ENCODE measurements around the gene LIG4. TPM values are rescaled to one million over a fixed set of nuclear protein-coding genes. Genes with fewer than 3 reads are reported as not detected.
A peak's percentile ranks its signal among the peaks of the same experiment; 100 is the strongest.

The LIG4 gene
- total RNA-seq, 1 donor from 2014 or later: 15.5 TPM

DNA sequence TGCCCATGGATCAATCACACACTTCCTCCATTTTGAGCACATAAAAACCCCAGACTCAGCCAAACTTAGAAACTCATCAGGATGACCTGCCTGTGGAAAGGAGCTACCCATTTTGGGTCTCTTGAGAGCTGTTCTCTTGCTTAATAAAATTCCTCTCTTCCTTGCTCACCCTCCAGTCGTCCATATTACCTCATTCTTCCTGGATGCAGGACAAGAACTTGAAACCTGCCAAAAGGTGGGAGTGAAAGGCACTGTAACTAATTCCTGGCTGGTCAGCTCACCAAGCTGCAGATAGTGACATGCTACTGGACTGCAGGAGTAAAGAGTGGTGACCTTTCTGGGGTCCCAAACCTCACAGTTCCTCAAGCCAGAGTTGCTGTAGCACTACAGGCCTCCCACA lies 20.2 kb downstream of the LIG4 start:
- DNase-seq (ENCODE audit: low read depth): peak; percentile 29
- H3K4me1 ChIP-seq (ENCODE audit: insufficient read depth, low read length): no peaks in the 10 kb centered on the region
- no peak overlapping the region for H2AFZ ChIP-seq (ENCODE audit: low read depth, low read length)
- no peak overlapping the region for H3K4me3 Mint-ChIP-seq (ENCODE audit: unreplicated experiment)
- no peaks in the 10 kb centered on the region for H3K79me2 ChIP-seq (ENCODE audit: insufficient read depth, low read length)
- no peak overlapping the region for H3K4me2 ChIP-seq (ENCODE audit: low read length)
- FAIRE-seq: no peak
- no peaks in the 10 kb centered on the region for H3K36me3 Mint-ChIP-seq (ENCODE audit: low read depth, unreplicated experiment)
- no peak overlapping the region for H3K4me3 ChIP-seq (ENCODE audit: insufficient read depth, low read depth, low read length)
- H3K27me3 ChIP-seq (ENCODE audit: insufficient read depth, low read length): no peaks in the 10 kb centered on the region
- H3K9me3 ChIP-seq (ENCODE audit: insufficient read depth, low read depth, low read length): peaks cover 5% of the 10 kb centered on the region
- H3K27ac ChIP-seq (ENCODE audit: low read depth, low read length): no peak overlapping the region
- H4K20me1 ChIP-seq (ENCODE audit: insufficient read depth, low read length): no peaks in the 10 kb centered on the region
- TF ChIP-seq EZH2 (IDR thresholded peaks at IDR 0.05; ENCODE audit: insufficient read depth, low read length): no peak
- TF ChIP-seq, protein P1, sequence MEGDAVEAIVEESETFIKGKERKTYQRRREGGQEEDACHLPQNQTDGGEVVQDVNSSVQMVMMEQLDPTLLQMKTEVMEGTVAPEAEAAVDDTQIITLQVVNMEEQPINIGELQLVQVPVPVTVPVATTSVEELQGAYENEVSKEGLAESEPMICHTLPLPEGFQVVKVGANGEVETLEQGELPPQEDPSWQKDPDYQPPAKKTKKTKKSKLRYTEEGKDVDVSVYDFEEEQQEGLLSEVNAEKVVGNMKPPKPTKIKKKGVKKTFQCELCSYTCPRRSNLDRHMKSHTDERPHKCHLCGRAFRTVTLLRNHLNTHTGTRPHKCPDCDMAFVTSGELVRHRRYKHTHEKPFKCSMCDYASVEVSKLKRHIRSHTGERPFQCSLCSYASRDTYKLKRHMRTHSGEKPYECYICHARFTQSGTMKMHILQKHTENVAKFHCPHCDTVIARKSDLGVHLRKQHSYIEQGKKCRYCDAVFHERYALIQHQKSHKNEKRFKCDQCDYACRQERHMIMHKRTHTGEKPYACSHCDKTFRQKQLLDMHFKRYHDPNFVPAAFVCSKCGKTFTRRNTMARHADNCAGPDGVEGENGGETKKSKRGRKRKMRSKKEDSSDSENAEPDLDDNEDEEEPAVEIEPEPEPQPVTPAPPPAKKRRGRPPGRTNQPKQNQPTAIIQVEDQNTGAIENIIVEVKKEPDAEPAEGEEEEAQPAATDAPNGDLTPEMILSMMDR (IDR thresholded peaks at IDR 0.05; ENCODE audit: insufficient read depth, low read depth, low read length): no peak
- no peak overlapping the region for H3K27ac Mint-ChIP-seq (ENCODE audit: unreplicated experiment)
- peaks cover 6% of the 10 kb centered on the region for H3K9me3 Mint-ChIP-seq (ENCODE audit: unreplicated experiment)
- no peaks in the 10 kb centered on the region for H3K36me3 ChIP-seq (ENCODE audit: insufficient read depth, low read length)
- no peak overlapping the region for H3K9ac ChIP-seq (ENCODE audit: low read length)
- H3K27me3 Mint-ChIP-seq (ENCODE audit: low read depth, unreplicated experiment): no peaks in the 10 kb centered on the region
- H3K4me1 Mint-ChIP-seq (ENCODE audit: low read depth, unreplicated experiment): no peaks in the 10 kb centered on the region

DNA sequence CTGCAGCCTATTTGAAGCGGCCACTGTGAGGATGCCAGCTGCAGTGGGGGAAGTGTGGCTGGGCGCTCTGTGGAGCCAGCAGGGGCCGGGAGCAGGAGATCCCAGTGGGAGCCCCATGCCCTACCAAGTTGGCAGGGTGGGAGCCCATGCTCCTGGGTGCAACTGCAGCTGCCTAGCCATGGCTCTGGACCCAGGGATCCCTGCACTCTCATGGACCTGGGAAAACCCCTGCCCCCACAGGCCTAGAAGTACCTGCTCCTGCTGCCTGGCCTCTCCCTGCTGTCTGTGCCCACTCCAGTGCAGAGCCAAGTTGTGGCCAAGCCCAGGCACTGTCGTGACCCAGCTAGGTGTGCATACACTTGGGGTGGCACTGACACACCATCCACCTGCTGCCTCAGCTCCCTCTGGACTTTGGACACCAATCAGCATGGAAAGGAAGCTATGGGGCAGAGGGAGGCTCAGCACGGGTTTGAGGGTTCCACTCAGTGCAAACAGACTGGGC lies 20.9 kb downstream of the LIG4 start:
- Histone ChIP-seq H3K36me3 (ENCODE audit: insufficient read depth, low read length) (no peaks in the 10 kb centered on the region), H3K27me3 (ENCODE audit: insufficient read depth, low read length) (no peaks in the 10 kb centered on the region), H3K9me3 (ENCODE audit: insufficient read depth, low read depth, low read length) (peaks cover 5% of the 10 kb centered on the region), H3K4me1 (ENCODE audit: insufficient read depth, low read length) (no peaks in the 10 kb centered on the region), H3K4me2 (ENCODE audit: low read length) (no peak overlapping the region), H4K20me1 (ENCODE audit: insufficient read depth, low read length) (no peaks in the 10 kb centered on the region), H3K79me2 (ENCODE audit: insufficient read depth, low read length) (no peaks in the 10 kb centered on the region), H3K9ac (ENCODE audit: low read length) (no peak overlapping the region), H2AFZ (ENCODE audit: low read depth, low read length) (no peak overlapping the region), H3K4me3 (ENCODE audit: insufficient read depth, low read depth, low read length) (no peak overlapping the region), H3K27ac (ENCODE audit: low read depth, low read length) (no peak overlapping the region)
- Mint-ChIP-seq H3K27ac (ENCODE audit: unreplicated experiment) (no peak overlapping the region), H3K4me1 (ENCODE audit: low read depth, unreplicated experiment) (no peaks in the 10 kb centered on the region), H3K27me3 (ENCODE audit: low read depth, unreplicated experiment) (no peaks in the 10 kb centered on the region), H3K9me3 (ENCODE audit: unreplicated experiment) (peaks cover 6% of the 10 kb centered on the region), H3K4me3 (ENCODE audit: unreplicated experiment) (no peak overlapping the region), H3K36me3 (ENCODE audit: low read depth, unreplicated experiment) (no peaks in the 10 kb centered on the region)
- DNase-seq (ENCODE audit: low read depth): no peak
- TF ChIP-seq EZH2 (IDR thresholded peaks at IDR 0.05; ENCODE audit: insufficient read depth, low read length): no peak
- TF ChIP-seq, protein P1 (IDR thresholded peaks at IDR 0.05; ENCODE audit: insufficient read depth, low read depth, low read length): no peak
- FAIRE-seq: no peak

DNA sequence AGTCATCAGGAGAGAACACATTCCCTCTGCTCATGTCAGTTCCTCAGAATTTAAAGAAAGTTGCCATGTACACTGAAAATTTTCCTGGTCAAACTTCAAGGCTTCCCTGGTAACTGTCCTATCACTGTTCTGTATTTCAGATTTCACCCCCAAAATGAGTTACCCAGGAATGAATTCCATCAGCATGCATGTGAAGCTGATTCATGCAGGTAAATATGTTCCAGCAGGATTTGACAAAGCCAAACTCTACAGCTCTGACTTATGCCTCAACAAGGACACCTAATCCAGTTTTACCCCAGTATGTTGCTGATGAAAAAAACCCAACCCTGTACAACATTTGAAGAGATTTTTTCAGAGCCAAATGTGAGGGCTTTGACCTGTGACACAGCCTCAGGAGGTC lies 21.5 kb downstream of the LIG4 start:
- Mint-ChIP-seq H3K4me1 (ENCODE audit: low read depth, unreplicated experiment) (no peaks in the 10 kb centered on the region), H3K36me3 (ENCODE audit: low read depth, unreplicated experiment) (no peaks in the 10 kb centered on the region), H3K4me3 (ENCODE audit: unreplicated experiment) (no peak overlapping the region), H3K9me3 (ENCODE audit: unreplicated experiment) (peaks cover 6% of the 10 kb centered on the region), H3K27ac (ENCODE audit: unreplicated experiment) (no peak overlapping the region), H3K27me3 (ENCODE audit: low read depth, unreplicated experiment) (no peaks in the 10 kb centered on the region)
- Histone ChIP-seq H3K4me1 (ENCODE audit: insufficient read depth, low read length) (no peaks in the 10 kb centered on the region), H3K27ac (ENCODE audit: low read depth, low read length) (no peak overlapping the region), H3K9me3 (ENCODE audit: insufficient read depth, low read depth, low read length) (peaks cover 5% of the 10 kb centered on the region), H3K36me3 (ENCODE audit: insufficient read depth, low read length) (no peaks in the 10 kb centered on the region), H4K20me1 (ENCODE audit: insufficient read depth, low read length) (no peaks in the 10 kb centered on the region), H3K4me2 (ENCODE audit: low read length) (no peak overlapping the region), H3K9ac (ENCODE audit: low read length) (no peak overlapping the region), H2AFZ (ENCODE audit: low read depth, low read length) (no peak overlapping the region), H3K79me2 (ENCODE audit: insufficient read depth, low read length) (no peaks in the 10 kb centered on the region), H3K4me3 (ENCODE audit: insufficient read depth, low read depth, low read length) (no peak overlapping the region), H3K27me3 (ENCODE audit: insufficient read depth, low read length) (no peaks in the 10 kb centered on the region)
- TF ChIP-seq, protein P1 (IDR thresholded peaks at IDR 0.05; ENCODE audit: insufficient read depth, low read depth, low read length): no peak
- no peak for TF ChIP-seq EZH2 (IDR thresholded peaks at IDR 0.05; ENCODE audit: insufficient read depth, low read length)
- DNase-seq (ENCODE audit: low read depth) (no peak), FAIRE-seq (no peak)

Measured in astrocyte (in vitro differentiated cells and primary cell).